H9 (cell line): ENCODE data around the gene CACNA1F. TPM values are rescaled to one million over a fixed set of nuclear protein-coding genes. Genes with fewer than 3 reads are reported as not detected.

ENCODE experiments used
- DNase-seq: peaks from one replicate; pipeline ENCODE4 v3.0.0-alpha.2; 2017
- H2AFZ ChIP-seq: one replicate; pipeline ENCODE4 v1.6.1; 2013; ENCODE audit warnings: mild to moderate bottlenecking, low read length, control low read depth, moderate library complexity
- H2AK5ac ChIP-seq: 2 replicates; pipeline ENCODE4 v1.6.1; 2013; ENCODE audit warnings: low read length, control low read depth, mixed read lengths; ENCODE audit not compliant: insufficient read length
- H2BK120ac ChIP-seq: one replicate; pipeline ENCODE4 v1.6.1; 2013; ENCODE audit warnings: low read depth, mild to moderate bottlenecking, low read length, control low read depth, inconsistent platforms; ENCODE audit not compliant: poor library complexity, severe bottlenecking
- H2BK12ac ChIP-seq: 2 replicates; pipeline ENCODE4 v1.6.1; 2013; ENCODE audit warnings: low read length, control low read depth, mixed read lengths, low read depth; ENCODE audit not compliant: insufficient read length
- H2BK15ac ChIP-seq: 2 replicates; pipeline ENCODE4 v1.6.1; 2013; ENCODE audit warnings: low read depth, low read length, control low read depth
- H2BK20ac ChIP-seq: one replicate; pipeline ENCODE4 v1.6.1; 2013; ENCODE audit warnings: low read depth, mild to moderate bottlenecking, low read length, control low read depth, inconsistent platforms; ENCODE audit not compliant: poor library complexity, severe bottlenecking
- H2BK5ac ChIP-seq: 2 replicates; pipeline ENCODE4 v1.6.1; 2013; ENCODE audit warnings: low read length, control low read depth, mixed read lengths; ENCODE audit not compliant: insufficient read length
- H3K14ac ChIP-seq: 2 replicates; pipeline ENCODE4 v1.6.1; 2013; ENCODE audit warnings: low read length, control low read depth; ENCODE audit not compliant: insufficient read depth
- H3K18ac ChIP-seq: 2 replicates; pipeline ENCODE4 v1.6.1; 2013; ENCODE audit warnings: low read depth, mild to moderate bottlenecking, mixed read lengths, low read length, control low read depth; ENCODE audit not compliant: insufficient read length
- H3K23ac ChIP-seq: 2 replicates; pipeline ENCODE4 v1.6.1; 2013; ENCODE audit warnings: low read length, control low read depth, mixed read lengths, low read depth; ENCODE audit not compliant: insufficient read length
- H3K23me2 ChIP-seq: 2 replicates; pipeline ENCODE4 v1.6.1; 2013; ENCODE audit warnings: low read depth, mild to moderate bottlenecking, mixed read lengths, low read length, control low read depth; ENCODE audit not compliant: insufficient read length, poor library complexity, severe bottlenecking
- H3K27ac ChIP-seq: 2 replicates; pipeline ENCODE4 v1.5.1; 2013; ENCODE audit warnings: low read length, control low read depth, mixed read lengths, low read depth; ENCODE audit not compliant: insufficient read length
- H3K27me3 ChIP-seq: 2 replicates; pipeline ENCODE4 v1.6.1; 2013; ENCODE audit warnings: low read length, control low read depth, inconsistent platforms; ENCODE audit not compliant: insufficient read depth
- H3K4ac ChIP-seq: 2 replicates; pipeline ENCODE4 v1.6.1; 2013; ENCODE audit warnings: low read depth, mild to moderate bottlenecking, control low read depth, inconsistent platforms, low read length, moderate library complexity
- H3K4me1 ChIP-seq: 2 replicates; pipeline ENCODE4 v1.6.1; 2013; ENCODE audit warnings: low read length, control low read depth, inconsistent platforms; ENCODE audit not compliant: insufficient read depth
- H3K4me2 ChIP-seq: 2 replicates; pipeline ENCODE4 v1.6.1; 2013; ENCODE audit warnings: low read length, control low read depth, mixed read lengths; ENCODE audit not compliant: insufficient read length, insufficient read depth
- H3K56ac ChIP-seq: 2 replicates; pipeline ENCODE4 v1.6.1; 2013; ENCODE audit warnings: low read depth, mild to moderate bottlenecking, mixed read lengths, low read length, control low read depth; ENCODE audit not compliant: insufficient read length
- H3K79me1 ChIP-seq: 2 replicates; pipeline ENCODE4 v1.6.1; 2013; ENCODE audit warnings: low read depth, mild to moderate bottlenecking, moderate library complexity, low read length, control low read depth, inconsistent platforms; ENCODE audit not compliant: insufficient read depth, poor library complexity, severe bottlenecking
- H3K79me2 ChIP-seq: 2 replicates; pipeline ENCODE4 v1.6.1; 2013; ENCODE audit warnings: low read length, control low read depth, inconsistent platforms; ENCODE audit not compliant: insufficient read depth
- H3K9ac ChIP-seq: 2 replicates; pipeline ENCODE4 v1.6.1; 2013; ENCODE audit warnings: low read length, control low read depth, mixed read lengths; ENCODE audit not compliant: insufficient read length; ENCODE audit errors: extremely low read depth
- H3K9me3 ChIP-seq: one replicate; pipeline ENCODE4 v1.6.1; 2013; ENCODE audit warnings: low read depth, low read length, inconsistent platforms; ENCODE audit not compliant: control insufficient read depth
- H3T11ph ChIP-seq: one replicate; pipeline ENCODE4 v1.6.1; 2013; ENCODE audit warnings: mild to moderate bottlenecking, low read length, control low read depth, inconsistent platforms
- H4K20me1 ChIP-seq: one replicate; pipeline ENCODE4 v1.6.1; 2013; ENCODE audit not compliant: control insufficient read depth, insufficient read length, insufficient read depth
- H4K5ac ChIP-seq: 2 replicates; pipeline ENCODE4 v1.6.1; 2013; ENCODE audit warnings: low read depth, mild to moderate bottlenecking, mixed read lengths, low read length, control low read depth; ENCODE audit not compliant: insufficient read length
- H4K8ac ChIP-seq: replicated peaks from 2 replicates; pipeline ENCODE4 v1.6.1; 2013; ENCODE audit warnings: low read length, control low read depth, mixed read lengths, low read depth; ENCODE audit not compliant: insufficient read length
- H4K91ac ChIP-seq: 2 replicates; pipeline ENCODE4 v1.6.1; 2013; ENCODE audit warnings: low read depth, mild to moderate bottlenecking, moderate library complexity, mixed read lengths, low read length, control low read depth; ENCODE audit not compliant: insufficient read length
- H3K27ac Mint-ChIP-seq, 3 experiments: 2 replicates in 2 of 3; 3 replicates in 1 of 3; pipeline ENCODE4 v1.8.0; 2020 to 2021; ENCODE audit warnings: mixed read lengths in 3 of 3, mild to moderate bottlenecking in 1 of 3, moderate library complexity in 1 of 3
- H3K27me3 Mint-ChIP-seq: 2 replicates; pipeline ENCODE4 v1.8.0; 2021; ENCODE audit warnings: low read depth, mild to moderate bottlenecking, moderate library complexity, mixed read lengths
- H3K36me3 Mint-ChIP-seq, 3 experiments: 2 replicates in 2 of 3; 3 replicates in 1 of 3; pipeline ENCODE4 v1.8.0; 2020 to 2021; ENCODE audit warnings: low read depth in 3 of 3, mixed read lengths in 3 of 3; ENCODE audit not compliant: insufficient read depth in 1 of 3
- H3K4me1 Mint-ChIP-seq, 2 experiments: 2 replicates each; pipeline ENCODE4 v1.8.0; 2020; ENCODE audit warnings: mixed read lengths in 2 of 2
- H3K4me3 Mint-ChIP-seq, 2 experiments: 2 replicates in 1 of 2; 3 replicates in 1 of 2; pipeline ENCODE4 v1.8.0; 2020 to 2021; ENCODE audit warnings: mild to moderate bottlenecking in 2 of 2, mixed read lengths in 2 of 2, moderate library complexity in 1 of 2
- H3K9me3 Mint-ChIP-seq, 2 experiments: 2 replicates in 1 of 2; 3 replicates in 1 of 2; pipeline ENCODE4 v1.8.0; 2020; ENCODE audit warnings: mild to moderate bottlenecking in 2 of 2, mixed read lengths in 2 of 2, moderate library complexity in 1 of 2
- WGBS: extraction: QIAGEN DNeasy Blood & Tissue Kit; methylation state at CpG from one replicate; pipeline ENCODE4 v1.1.7; 2013; ENCODE audit warnings: missing lambda C conversion rate, low lambda C conversion rate, mixed read lengths; ENCODE audit not compliant: insufficient read length; ENCODE audit errors: extremely low coverage; 5-methylcytosine and 5-hydroxymethylcytosine counted together
- total RNA-seq: library from RNA; stranded (reverse); gene quantifications from 2 replicates; pipeline ENCODE4 v1.2.1, GENCODE V29; 2021
- TF ChIP-seq, protein P1 (sequence below): fragments of 200-600 bp; sonication (generic); conservative IDR thresholded peaks from 3 replicates; pipeline ENCODE4 v1.8.0; 2021; ENCODE audit warnings: antibody characterized with exemption, mild to moderate bottlenecking

CACNA1F gene
- total RNA-seq, 1 experiment from 2014 or later = 1.4 TPM

DNA sequence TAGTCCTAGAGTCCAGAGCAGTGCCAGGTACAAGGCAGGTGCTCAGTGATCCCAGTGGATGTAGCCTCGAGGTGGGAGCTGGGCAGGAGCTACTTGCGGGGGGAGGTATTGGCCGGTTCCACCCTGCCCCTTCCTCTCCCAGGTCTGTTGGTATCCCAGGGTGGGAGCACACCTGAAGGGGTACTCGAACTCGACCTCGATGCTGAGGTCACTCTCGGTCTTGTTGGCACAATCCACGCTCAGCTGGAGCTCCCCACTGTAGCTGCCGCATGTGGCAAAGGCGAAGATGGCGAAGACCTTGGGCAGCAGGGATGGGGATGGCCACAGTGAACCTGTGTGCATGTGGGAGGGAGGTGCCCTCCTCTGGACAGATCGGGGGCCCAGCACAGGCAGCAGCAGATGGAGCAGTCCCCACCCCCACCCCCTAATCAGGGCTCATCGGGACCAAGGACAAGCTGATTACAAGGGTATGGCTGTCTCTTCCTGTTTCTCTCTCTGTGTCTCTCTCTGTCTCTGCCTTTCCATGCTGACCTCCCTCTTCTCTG is 35.5 kb downstream of the CACNA1F start:
- peak overlapping the region in 1 of 2 experiments; percentile 84; a peak in 1 of 5 replicates for H3K4me3 Mint-ChIP-seq
- no CpG with 5 or more reads among the region's 13 CpGs for WGBS
- peaks cover 75 to 80% of the 10 kb centered on the region in 2 experiments for H3K9me3 Mint-ChIP-seq
- no peak overlapping the region for H3K14ac ChIP-seq
- H4K91ac ChIP-seq = no peak overlapping the region
- H3K56ac ChIP-seq = no peak overlapping the region
- H3K27me3 Mint-ChIP-seq = peaks cover 18% of the 10 kb centered on the region
- no peak overlapping the region for H3K4me2 ChIP-seq
- H3K9me3 ChIP-seq = peaks cover 27% of the 10 kb centered on the region
- H4K20me1 ChIP-seq = no peaks in the 10 kb centered on the region
- H3K23ac ChIP-seq = no peak overlapping the region
- no peak overlapping the region; a peak in 1 of 7 replicates for H3K27ac Mint-ChIP-seq
- no peak overlapping the region for H2BK12ac ChIP-seq
- H3K23me2 ChIP-seq = peaks cover 14% of the 10 kb centered on the region
- H2AK5ac ChIP-seq = no peak overlapping the region
- no peak overlapping the region for H2BK15ac ChIP-seq
- H3K79me1 ChIP-seq = no peaks in the 10 kb centered on the region
- no peak overlapping the region for H3K9ac ChIP-seq
- TF ChIP-seq, protein P1, sequence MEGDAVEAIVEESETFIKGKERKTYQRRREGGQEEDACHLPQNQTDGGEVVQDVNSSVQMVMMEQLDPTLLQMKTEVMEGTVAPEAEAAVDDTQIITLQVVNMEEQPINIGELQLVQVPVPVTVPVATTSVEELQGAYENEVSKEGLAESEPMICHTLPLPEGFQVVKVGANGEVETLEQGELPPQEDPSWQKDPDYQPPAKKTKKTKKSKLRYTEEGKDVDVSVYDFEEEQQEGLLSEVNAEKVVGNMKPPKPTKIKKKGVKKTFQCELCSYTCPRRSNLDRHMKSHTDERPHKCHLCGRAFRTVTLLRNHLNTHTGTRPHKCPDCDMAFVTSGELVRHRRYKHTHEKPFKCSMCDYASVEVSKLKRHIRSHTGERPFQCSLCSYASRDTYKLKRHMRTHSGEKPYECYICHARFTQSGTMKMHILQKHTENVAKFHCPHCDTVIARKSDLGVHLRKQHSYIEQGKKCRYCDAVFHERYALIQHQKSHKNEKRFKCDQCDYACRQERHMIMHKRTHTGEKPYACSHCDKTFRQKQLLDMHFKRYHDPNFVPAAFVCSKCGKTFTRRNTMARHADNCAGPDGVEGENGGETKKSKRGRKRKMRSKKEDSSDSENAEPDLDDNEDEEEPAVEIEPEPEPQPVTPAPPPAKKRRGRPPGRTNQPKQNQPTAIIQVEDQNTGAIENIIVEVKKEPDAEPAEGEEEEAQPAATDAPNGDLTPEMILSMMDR = no peak
- no peak for DNase-seq
- no peaks in the 10 kb centered on the region for H3K4me1 ChIP-seq
- H3K27me3 ChIP-seq = no peaks in the 10 kb centered on the region
- no peak overlapping the region for H2BK120ac ChIP-seq
- no peak overlapping the region for H3K18ac ChIP-seq
- H3K27ac ChIP-seq = no peak overlapping the region
- peaks cover 3 to 18% (median 12%) of the 10 kb centered on the region in 3 experiments; a peak in 5 of 7 replicates for H3K36me3 Mint-ChIP-seq
- H2BK5ac ChIP-seq = no peak overlapping the region
- H3K4ac ChIP-seq = no peak overlapping the region
- H4K5ac ChIP-seq = no peak overlapping the region
- no peak overlapping the region for H4K8ac ChIP-seq
- H3K4me1 Mint-ChIP-seq = peaks cover 12 to 22% of the 10 kb centered on the region in 2 experiments
- no peaks in the 10 kb centered on the region for H3K79me2 ChIP-seq
- H2BK20ac ChIP-seq = no peak overlapping the region
- H3T11ph ChIP-seq = no peak overlapping the region
- H2AFZ ChIP-seq = no peak overlapping the region
